Keratinocyte (primary cell): ENCODE results near the gene GPX1. TPM values are rescaled to one million over a fixed set of nuclear protein-coding genes. Genes with fewer than 3 reads are reported as not detected.

Source experiments
- DNase-seq: peaks from one replicate; pipeline ENCODE4 v3.0.0-alpha.2; 2011; ENCODE audit warnings: low read depth, missing footprints, low spot score
- FAIRE-seq: peaks from 2 replicates; lab custom pipeline; 2011; peaks lifted over from hg19 to GRCh38; lab: Jason Lieb, UNC
- H2AFZ ChIP-seq: 2 replicates; pipeline ENCODE4 v1.6.0; 2012; ENCODE audit warnings: low read length, control low read depth, inconsistent platforms; ENCODE audit not compliant: control insufficient read depth
- H3K27ac ChIP-seq: 2 replicates; pipeline ENCODE4 v1.5.1; 2011; ENCODE audit warnings: low read length; ENCODE audit not compliant: control insufficient read depth, insufficient read depth
- H3K27me3 ChIP-seq: 3 replicates; pipeline ENCODE4 v1.6.0; 2011; ENCODE audit warnings: low read length; ENCODE audit not compliant: control insufficient read depth, insufficient read depth; ENCODE audit errors: extremely low read depth
- H3K36me3 ChIP-seq, 2 experiments: 2 replicates in 1 of 2; 3 replicates in 1 of 2; pipeline ENCODE4 v1.5.1; 2011; ENCODE audit warnings: low read length in 2 of 2, mild to moderate bottlenecking in 1 of 2; ENCODE audit not compliant: control insufficient read depth in 2 of 2, insufficient read depth in 2 of 2; ENCODE audit errors: extremely low read depth in 1 of 2
- H3K4me1 ChIP-seq: 3 replicates; pipeline ENCODE4 v1.5.1; 2011; ENCODE audit warnings: low read length; ENCODE audit not compliant: control insufficient read depth, insufficient read depth; ENCODE audit errors: extremely low read depth
- H3K4me2 ChIP-seq: 3 replicates; pipeline ENCODE4 v1.6.0; 2011; ENCODE audit warnings: low read depth, low read length; ENCODE audit not compliant: control insufficient read depth, insufficient read depth; ENCODE audit errors: extremely low read depth
- H3K4me3 ChIP-seq, 3 experiments: fragments of 200-600 bp in 1 of 3; sonication (generic) in 1 of 3; 2 replicates in 2 of 3; 3 replicates in 1 of 3; pipeline ENCODE4 v1.5.1; 2011 to 2016; ENCODE audit warnings: low read length in 3 of 3, mild to moderate bottlenecking in 3 of 3, control low read depth in 2 of 3, inconsistent platforms in 1 of 3, low read depth in 1 of 3, mixed read lengths in 1 of 3, mixed run types in 1 of 3, moderate library complexity in 1 of 3; ENCODE audit not compliant: control insufficient read depth in 2 of 3, insufficient read depth in 2 of 3; ENCODE audit errors: extremely low read depth in 1 of 3
- H3K79me2 ChIP-seq: 2 replicates; pipeline ENCODE4 v1.6.0; 2012; ENCODE audit warnings: low read length; ENCODE audit not compliant: control insufficient read depth, insufficient read depth
- H3K9ac ChIP-seq: 3 replicates; pipeline ENCODE4 v1.6.0; 2011; ENCODE audit warnings: low read length; ENCODE audit not compliant: control insufficient read depth, insufficient read depth; ENCODE audit errors: extremely low read depth
- H3K9me1 ChIP-seq: 3 replicates; pipeline ENCODE4 v1.6.0; 2011; ENCODE audit warnings: low read length; ENCODE audit not compliant: control insufficient read depth, insufficient read depth; ENCODE audit errors: extremely low read depth
- H3K9me3 ChIP-seq: 2 replicates; pipeline ENCODE4 v1.5.1; 2012; ENCODE audit warnings: low read depth, low read length; ENCODE audit not compliant: control insufficient read depth
- H4K20me1 ChIP-seq: 3 replicates; pipeline ENCODE4 v1.6.0; 2011; ENCODE audit warnings: low read length; ENCODE audit not compliant: control insufficient read depth, insufficient read depth; ENCODE audit errors: extremely low read depth
- CTCF ChIP-seq, 3 experiments: IDR thresholded peaks in 1 of 3; conservative IDR thresholded peaks in 1 of 3; optimal IDR thresholded peaks in 1 of 3; 2 replicates in 2 of 3; 3 replicates in 1 of 3; pipeline versions ENCODE3 to v1.5.1; 2011; ENCODE audit warnings: low read length in 3 of 3, mild to moderate bottlenecking in 3 of 3, moderate library complexity in 2 of 3, control low read depth in 1 of 3, inconsistent platforms in 1 of 3; ENCODE audit not compliant: insufficient read depth in 2 of 3; ENCODE audit errors: extremely low read depth in 1 of 3
- EZH2 ChIP-seq: IDR thresholded peaks from one replicate; pipeline ENCODE4 v1.6.1; 2012; ENCODE audit warnings: inconsistent platforms, mild to moderate bottlenecking, low read length, moderate library complexity
- dilution Hi-C: fragments of 300-500 bp; cut with MboI; formaldehyde crosslinking; loops from one replicate; pipeline ENCODE4 v1.7.0; 2020; ENCODE audit warnings: low sequenced_read_pairs; ENCODE audit not compliant: extremely low pct_ligation_motif_present
- polyA plus RNA-seq, 5 experiments: library from polyadenylated mRNA; depleted of rRNA in 3 of 5; stranded (reverse) in 3 of 5; stranded (forward) in 1 of 5; unstranded in 1 of 5; fragments of >200 nt; gene quantifications; 1 replicate in 1 of 5; 2 replicates in 3 of 5; 3 replicates in 1 of 5; pipeline versions ENCODE4 v1.2.1 to v1.2.3, GENCODE V29; 2011 to 2012; ENCODE audit warnings: missing spikeins in 2 of 5, low read depth in 1 of 5, low replicate concordance in 1 of 5

The GPX1 gene
- polyA plus RNA-seq, 1 donor (not counting 4 experiments of a cell fraction or from before 2014, with no cell fraction given), result 427 TPM

- no peak overlapping the region for H3K4me3 ChIP-seq
- no peak for FAIRE-seq
- dilution Hi-C loops, result no loop called here
- H3K9me1 ChIP-seq, result no peaks in the 10 kb centered on the region
- H3K27ac ChIP-seq, result no peak overlapping the region
- no peak overlapping the region for H2AFZ ChIP-seq
- peaks cover 27 to 39% of the 10 kb centered on the region in 2 experiments for H3K36me3 ChIP-seq
- no peaks in the 10 kb centered on the region for H3K9me3 ChIP-seq
- no peak overlapping the region for H3K4me2 ChIP-seq
- no peak for DNase-seq
- H4K20me1 ChIP-seq, result no peaks in the 10 kb centered on the region
- H3K79me2 ChIP-seq, result peaks cover 9% of the 10 kb centered on the region
- H3K9ac ChIP-seq, result no peak overlapping the region
- no peaks in the 10 kb centered on the region for H3K27me3 ChIP-seq
- peak; percentile 1 to 32 (median 31) for TF ChIP-seq CTCF (optimal IDR thresholded peaks at IDR 0.05 in 1 of 3, IDR thresholded peaks at IDR 0.05 in 1 of 3, conservative IDR thresholded peaks at IDR 0.05 in 1 of 3; ENCODE audit: extremely low read depth in 1 of 3, insufficient read depth in 2 of 3, low read length in 3 of 3)
- TF ChIP-seq EZH2, result no peak
- peaks cover 3% of the 10 kb centered on the region for H3K4me1 ChIP-seq
These were observed 30.7 kb downstream of the GPX1 start for GRCh38 chr3:49327485-49327884.

GRCh38 chr3:49324768-49325167 lies 33.4 kb downstream of the GPX1 start:
- peaks cover 3% of the 10 kb centered on the region for H3K4me1 ChIP-seq
- no peak overlapping the region for H3K4me3 ChIP-seq
- no peak for DNase-seq
- no peaks in the 10 kb centered on the region for H4K20me1 ChIP-seq
- no peaks in the 10 kb centered on the region for H3K9me1 ChIP-seq
- no peak overlapping the region for H3K4me2 ChIP-seq
- no peak overlapping the region for H3K9ac ChIP-seq
- H3K79me2 ChIP-seq, result peaks cover 9% of the 10 kb centered on the region
- no peak for TF ChIP-seq CTCF (optimal IDR thresholded peaks at IDR 0.05 in 1 of 3, IDR thresholded peaks at IDR 0.05 in 1 of 3, conservative IDR thresholded peaks at IDR 0.05 in 1 of 3; ENCODE audit: extremely low read depth in 1 of 3, insufficient read depth in 2 of 3, low read length in 3 of 3)
- no peak for TF ChIP-seq EZH2
- no peak overlapping the region for H2AFZ ChIP-seq
- no peak for FAIRE-seq
- dilution Hi-C loops, result no loop called here
- H3K36me3 ChIP-seq, result peaks cover 32 to 48% of the 10 kb centered on the region in 2 experiments
- H3K27me3 ChIP-seq, result no peaks in the 10 kb centered on the region
- no peaks in the 10 kb centered on the region for H3K9me3 ChIP-seq
- H3K27ac ChIP-seq, result no peak overlapping the region
